ENCODE data around the gene IRF2BPL. TPM values are rescaled to one million over a fixed set of nuclear protein-coding genes. Genes with fewer than 3 reads are reported as not detected.

Gene IRF2BPL
- total and polyA plus RNA-seq, 9 of the 15 experiments (the other 6 are each of a cell fraction or from before 2014, with no cell fraction given) = 0.52 to 21.6 (median 2.5) TPM

DNA sequence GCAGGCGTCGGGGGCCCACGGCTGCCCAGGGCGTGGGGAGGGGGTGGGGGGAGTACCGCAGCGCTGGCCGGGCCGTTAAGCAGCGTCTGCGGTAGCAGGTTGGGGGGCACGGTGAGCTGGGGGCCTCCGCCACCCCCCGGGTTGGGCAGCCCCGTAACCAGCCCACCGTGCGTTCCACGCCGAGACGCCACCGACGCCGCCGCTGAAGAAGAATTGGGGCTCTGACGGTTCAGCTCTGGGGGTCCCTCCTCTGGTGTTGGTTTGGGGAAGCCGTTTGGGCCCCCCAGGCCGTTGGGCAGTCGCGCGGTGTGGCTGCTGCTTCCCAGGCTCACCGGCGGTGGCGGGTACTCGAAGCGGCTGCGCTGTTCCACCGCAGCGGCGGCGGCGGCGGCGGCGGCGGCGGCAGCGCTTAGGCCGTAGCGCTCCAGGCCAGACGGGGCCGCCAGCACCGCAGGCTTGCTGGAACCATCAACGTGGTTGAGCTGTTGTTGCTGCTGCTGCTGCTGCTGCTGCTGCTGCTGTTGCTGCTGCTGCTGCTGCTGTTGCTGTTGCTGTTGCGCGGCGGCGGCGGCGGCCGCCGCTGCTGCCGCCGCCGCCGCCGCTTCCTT, 1.5 kb downstream of the IRF2BPL start (continued):
- TF ChIP-seq, protein P1, sequence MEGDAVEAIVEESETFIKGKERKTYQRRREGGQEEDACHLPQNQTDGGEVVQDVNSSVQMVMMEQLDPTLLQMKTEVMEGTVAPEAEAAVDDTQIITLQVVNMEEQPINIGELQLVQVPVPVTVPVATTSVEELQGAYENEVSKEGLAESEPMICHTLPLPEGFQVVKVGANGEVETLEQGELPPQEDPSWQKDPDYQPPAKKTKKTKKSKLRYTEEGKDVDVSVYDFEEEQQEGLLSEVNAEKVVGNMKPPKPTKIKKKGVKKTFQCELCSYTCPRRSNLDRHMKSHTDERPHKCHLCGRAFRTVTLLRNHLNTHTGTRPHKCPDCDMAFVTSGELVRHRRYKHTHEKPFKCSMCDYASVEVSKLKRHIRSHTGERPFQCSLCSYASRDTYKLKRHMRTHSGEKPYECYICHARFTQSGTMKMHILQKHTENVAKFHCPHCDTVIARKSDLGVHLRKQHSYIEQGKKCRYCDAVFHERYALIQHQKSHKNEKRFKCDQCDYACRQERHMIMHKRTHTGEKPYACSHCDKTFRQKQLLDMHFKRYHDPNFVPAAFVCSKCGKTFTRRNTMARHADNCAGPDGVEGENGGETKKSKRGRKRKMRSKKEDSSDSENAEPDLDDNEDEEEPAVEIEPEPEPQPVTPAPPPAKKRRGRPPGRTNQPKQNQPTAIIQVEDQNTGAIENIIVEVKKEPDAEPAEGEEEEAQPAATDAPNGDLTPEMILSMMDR (IDR thresholded peaks at IDR 0.05 in 2 of 3, conservative IDR thresholded peaks at IDR 0.05 in 1 of 3; ENCODE audit: insufficient read depth in 2 of 3, low read depth in 1 of 3, low read length in 3 of 3) = peak in 2 of 3 experiments; percentile 2 to 44; a peak in 1 of 6 replicates
- no peak for TF ChIP-seq NR1H2 (CRISPR knock-in tag; IDR thresholded peaks at IDR 0.05)
- no peak for TF ChIP-seq ZFP36 (IDR thresholded peaks at IDR 0.05; ENCODE audit: low read depth, low read length, partially characterized antibody)
- TF ChIP-seq, protein P2, sequence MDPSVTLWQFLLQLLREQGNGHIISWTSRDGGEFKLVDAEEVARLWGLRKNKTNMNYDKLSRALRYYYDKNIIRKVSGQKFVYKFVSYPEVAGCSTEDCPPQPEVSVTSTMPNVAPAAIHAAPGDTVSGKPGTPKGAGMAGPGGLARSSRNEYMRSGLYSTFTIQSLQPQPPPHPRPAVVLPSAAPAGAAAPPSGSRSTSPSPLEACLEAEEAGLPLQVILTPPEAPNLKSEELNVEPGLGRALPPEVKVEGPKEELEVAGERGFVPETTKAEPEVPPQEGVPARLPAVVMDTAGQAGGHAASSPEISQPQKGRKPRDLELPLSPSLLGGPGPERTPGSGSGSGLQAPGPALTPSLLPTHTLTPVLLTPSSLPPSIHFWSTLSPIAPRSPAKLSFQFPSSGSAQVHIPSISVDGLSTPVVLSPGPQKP (CRISPR knock-in tag; IDR thresholded peaks at IDR 0.05) = no peak
- no peak for TF ChIP-seq ZNF184 (CRISPR knock-in tag; IDR thresholded peaks at IDR 0.05)
- no peak for TF ChIP-seq SRSF1 (IDR thresholded peaks at IDR 0.05; ENCODE audit: low read depth, low read length)
- peak; percentile 16 for TF ChIP-seq FIP1L1 (IDR thresholded peaks at IDR 0.05; ENCODE audit: low read depth, low read length, poor library complexity, severe bottlenecking)
- TF ChIP-seq ZNF347 (CRISPR knock-in tag; IDR thresholded peaks at IDR 0.05; ENCODE audit: low read depth) = no peak
- TF ChIP-seq, protein P3, sequence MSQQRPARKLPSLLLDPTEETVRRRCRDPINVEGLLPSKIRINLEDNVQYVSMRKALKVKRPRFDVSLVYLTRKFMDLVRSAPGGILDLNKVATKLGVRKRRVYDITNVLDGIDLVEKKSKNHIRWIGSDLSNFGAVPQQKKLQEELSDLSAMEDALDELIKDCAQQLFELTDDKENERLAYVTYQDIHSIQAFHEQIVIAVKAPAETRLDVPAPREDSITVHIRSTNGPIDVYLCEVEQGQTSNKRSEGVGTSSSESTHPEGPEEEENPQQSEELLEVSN (IDR thresholded peaks at IDR 0.05; ENCODE audit: borderline replicate concordance in 1 of 2, extremely low read depth in 1 of 2, insufficient read depth in 1 of 2, insufficient read length in 1 of 2, low read depth in 1 of 2, low read length in 1 of 2, poor library complexity in 1 of 2, severe bottlenecking in 1 of 2) = peak in 1 of 2 experiments; percentile 13
- TF ChIP-seq ZNF274 (IDR thresholded peaks at IDR 0.05; ENCODE audit: borderline replicate concordance, low read depth, low read length) = no peak
- TF ChIP-seq CREM (IDR thresholded peaks at IDR 0.05; ENCODE audit: low read depth) = no peak
- no peak for TF ChIP-seq SETDB1 (IDR thresholded peaks at IDR 0.05; ENCODE audit: low read length)
- no peak for TF ChIP-seq KDM5B (IDR thresholded peaks at IDR 0.05; ENCODE audit: insufficient replicate concordance, low read depth, low read length)
- TF ChIP-seq POLR2H (tag; IDR thresholded peaks at IDR 0.05; ENCODE audit: low read depth) = no peak
- no peak for TF ChIP-seq ETS2 (tag; IDR thresholded peaks at IDR 0.05; ENCODE audit: borderline replicate concordance, poor library complexity, severe bottlenecking)

Data from K562 (cell line).